NCI-H2227 (cell line): Measurements from ENCODE around the gene NEU4.

Experiments used
- DNase-seq: peaks from one replicate; lab custom pipeline; 2025; ENCODE audit not compliant: unreplicated experiment; lab: John Stamatoyannopoulos, UW

NEU4 gene

DNA sequence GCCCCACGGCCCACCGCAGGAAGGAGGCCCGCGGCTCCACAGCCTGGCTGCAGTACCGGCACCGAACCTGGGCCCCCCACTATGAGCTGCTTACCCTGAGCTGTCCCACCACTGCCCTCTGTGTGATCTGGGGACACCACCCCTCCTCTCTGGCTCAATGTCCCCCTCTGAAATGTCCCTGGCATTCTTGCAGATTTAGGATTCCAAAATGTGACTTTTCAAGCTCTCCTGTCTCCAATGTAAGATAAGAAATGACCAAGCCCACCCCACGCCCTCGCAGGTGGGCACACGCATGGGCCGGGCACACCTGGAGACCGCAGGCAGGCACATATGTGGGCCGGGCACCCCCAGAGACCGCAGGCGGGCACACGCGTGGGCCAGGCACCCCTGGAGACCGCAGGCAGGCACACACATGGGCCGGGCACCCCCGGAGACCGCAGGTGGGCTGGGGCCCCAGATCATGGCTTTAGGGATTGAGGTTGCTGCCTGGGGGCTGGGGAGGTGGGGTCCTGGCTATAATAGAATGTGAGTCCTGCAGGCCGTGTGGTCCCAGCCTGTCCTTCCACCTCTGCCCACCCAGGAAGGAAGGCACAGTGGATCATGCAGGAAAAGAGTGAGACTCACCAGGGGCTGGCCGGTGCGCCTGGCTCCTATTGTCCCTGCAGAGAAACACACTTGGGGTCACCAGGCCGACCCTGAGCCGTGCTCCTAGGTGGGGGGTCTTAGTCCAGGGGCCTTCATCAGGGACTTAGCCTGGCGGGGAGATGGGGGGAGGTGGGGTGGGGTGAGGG lies 42.5 kb downstream of the NEU4 start:
- no peak for DNase-seq

DNA sequence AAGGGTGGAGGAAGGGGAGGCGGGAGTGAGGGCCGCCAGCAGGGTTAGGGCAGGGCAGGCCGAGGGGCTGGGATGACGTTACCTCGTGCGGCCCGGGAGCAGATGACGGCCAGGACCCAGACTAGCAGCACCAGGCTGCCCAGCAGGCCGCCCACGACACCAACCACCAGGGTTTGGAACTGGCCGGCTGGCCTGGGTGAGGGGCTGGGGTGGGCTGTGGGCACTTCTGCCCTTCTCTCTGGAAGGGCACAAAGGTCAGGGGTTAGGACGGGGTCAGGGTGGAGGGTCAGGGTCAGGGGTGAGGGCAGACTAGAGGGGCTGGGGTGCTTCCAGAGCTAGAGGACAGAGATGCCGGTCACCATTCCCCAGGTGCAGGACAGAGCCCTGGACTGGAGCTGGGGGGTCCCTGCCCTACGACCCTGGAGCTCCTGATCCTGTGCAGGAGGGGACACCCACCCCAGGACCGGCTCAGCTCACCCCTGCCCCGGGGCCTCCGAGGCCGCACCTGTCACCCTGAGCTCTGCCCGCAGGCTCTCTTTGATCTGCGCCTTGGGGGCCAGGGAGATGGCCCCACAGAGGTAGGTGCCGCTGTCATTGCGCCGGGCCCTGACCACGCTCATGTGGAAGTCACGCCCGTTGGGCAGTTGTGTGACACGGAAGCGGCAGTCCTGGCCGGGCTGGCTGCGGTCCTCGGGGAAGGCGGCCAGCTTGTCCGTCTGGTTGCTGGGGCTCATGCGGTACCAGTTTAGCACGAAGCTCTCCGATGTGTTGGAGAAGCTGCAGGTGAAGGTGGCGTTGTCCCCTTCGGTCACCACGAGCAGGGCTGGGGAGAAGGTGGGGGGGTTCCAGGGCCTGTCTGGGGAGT lies 43.4 kb downstream of the NEU4 start:
- no peak for DNase-seq

GRCh38 chr2:241852981-241853631 lies 44.1 kb downstream of the NEU4 start:
- no peak for DNase-seq

DNA sequence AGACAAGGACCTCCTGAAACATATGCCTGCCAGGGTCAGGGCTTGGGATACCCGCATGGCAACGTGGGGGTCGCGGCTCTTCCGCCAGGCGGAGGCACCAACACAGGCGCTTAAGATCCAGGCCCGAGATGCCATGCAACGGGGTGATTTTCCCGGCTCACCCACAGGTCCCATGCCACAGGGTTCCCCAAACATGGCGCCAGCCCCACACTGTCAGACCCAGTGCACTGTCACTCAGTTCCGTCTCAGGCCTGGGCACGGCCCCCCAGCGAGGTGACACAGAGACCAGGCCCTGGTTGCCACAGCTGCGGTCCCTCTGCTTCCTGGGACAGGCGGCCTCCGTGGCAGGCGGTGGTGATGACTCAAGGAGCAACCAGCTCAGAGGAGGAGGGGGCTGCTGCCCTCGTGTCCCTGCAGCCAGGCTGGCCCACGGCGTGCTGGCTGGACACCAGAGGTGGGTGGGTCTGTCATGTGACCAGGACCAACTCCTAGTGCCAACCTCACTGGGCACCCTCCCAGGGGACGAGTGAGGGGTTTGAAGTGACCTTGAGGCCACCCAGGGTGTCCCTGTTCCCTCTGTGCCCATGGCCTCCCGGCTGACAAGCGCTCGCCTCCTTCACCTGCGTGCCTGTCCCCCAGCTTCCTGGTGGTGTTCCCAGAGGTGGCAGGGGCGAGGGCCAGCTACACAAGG lies 44.8 kb downstream of the NEU4 start:
- no peak for DNase-seq

DNA sequence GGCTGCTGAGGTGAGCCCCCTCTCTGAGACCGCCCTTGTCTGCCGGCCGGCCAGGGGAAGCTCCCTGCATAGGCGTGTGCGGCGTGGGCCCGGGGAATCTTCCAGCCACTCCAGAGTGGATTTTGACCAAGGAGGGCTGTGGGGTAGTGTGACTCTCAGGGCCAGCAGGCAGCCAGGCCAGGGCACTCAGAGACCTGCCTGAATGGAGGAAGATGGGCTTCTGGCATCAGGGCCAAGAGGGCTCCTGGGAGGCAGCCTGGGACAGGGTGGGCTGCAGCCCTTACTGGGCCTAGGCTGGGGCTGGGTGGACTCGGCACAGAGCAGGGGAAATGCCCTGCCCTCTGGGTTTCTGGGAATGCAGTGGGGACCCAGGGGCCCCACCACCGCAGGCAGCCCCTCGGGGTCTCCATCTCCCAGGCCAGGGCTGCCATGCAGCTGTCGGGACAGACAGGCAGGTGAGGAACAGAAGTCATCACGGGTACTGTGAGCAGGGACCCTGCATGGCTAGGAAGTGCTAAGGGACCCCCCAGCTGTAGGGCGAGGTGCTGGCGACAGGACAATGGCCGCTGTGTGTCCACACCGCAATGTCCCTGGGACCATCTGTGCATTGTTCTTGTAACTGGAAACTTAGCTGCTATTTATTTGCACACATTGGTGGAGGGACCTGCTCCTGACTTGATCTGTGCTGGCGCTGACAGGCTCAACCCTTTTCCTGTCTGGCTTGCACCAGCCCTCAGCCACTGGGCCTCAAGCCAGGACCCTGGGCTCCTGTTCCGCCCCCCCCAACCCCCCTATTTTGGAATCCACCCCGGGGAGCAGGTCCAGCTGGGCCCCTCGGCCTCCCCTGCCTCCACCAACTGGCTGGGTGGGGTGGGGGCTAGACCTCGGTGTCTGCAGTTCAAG lies 45.6 kb downstream of the NEU4 start:
- no peak for DNase-seq

DNA sequence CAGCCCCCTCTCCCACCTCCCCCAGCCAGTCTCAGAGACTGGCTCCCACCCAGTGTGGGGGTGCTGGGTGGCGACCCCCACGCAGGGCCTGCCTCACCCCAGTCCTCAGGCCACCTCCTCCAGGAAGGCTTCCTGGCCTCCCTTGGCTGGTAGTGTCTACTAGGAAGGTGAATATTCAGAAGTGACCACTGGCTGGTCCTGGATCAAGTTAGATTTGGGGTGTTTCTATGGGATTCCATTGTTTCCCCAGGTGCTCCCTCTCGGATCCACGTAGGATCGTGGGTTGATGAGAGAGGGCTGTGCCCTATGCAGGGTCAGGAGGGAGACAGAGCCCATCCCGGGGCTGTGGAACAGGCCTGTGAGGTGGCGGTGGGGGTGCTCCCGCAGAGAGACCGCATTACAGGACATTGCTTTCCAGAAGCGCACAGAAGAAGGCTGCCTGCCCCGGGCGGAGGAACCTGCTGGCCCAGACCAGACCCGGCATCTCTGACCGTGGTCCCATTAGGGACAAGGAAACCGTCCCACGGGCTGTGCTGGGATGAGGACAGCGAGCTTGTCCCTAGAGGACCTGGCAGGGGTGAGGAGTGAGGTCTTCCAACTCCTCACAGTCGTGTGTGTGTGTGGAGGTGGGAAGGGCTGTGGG lies 46.4 kb downstream of the NEU4 start:
- no peak for DNase-seq

- DNase-seq: no peak
Observed at GRCh38 chr2:241855888-241856422, 47.0 kb downstream of the NEU4 start.

- no peak for DNase-seq
Observed at GRCh38 chr2:241857041-241857541, 48.1 kb downstream of the NEU4 start.

- no peak for DNase-seq
Observed at GRCh38 chr2:241857572-241858121, 48.7 kb downstream of the NEU4 start.

DNA sequence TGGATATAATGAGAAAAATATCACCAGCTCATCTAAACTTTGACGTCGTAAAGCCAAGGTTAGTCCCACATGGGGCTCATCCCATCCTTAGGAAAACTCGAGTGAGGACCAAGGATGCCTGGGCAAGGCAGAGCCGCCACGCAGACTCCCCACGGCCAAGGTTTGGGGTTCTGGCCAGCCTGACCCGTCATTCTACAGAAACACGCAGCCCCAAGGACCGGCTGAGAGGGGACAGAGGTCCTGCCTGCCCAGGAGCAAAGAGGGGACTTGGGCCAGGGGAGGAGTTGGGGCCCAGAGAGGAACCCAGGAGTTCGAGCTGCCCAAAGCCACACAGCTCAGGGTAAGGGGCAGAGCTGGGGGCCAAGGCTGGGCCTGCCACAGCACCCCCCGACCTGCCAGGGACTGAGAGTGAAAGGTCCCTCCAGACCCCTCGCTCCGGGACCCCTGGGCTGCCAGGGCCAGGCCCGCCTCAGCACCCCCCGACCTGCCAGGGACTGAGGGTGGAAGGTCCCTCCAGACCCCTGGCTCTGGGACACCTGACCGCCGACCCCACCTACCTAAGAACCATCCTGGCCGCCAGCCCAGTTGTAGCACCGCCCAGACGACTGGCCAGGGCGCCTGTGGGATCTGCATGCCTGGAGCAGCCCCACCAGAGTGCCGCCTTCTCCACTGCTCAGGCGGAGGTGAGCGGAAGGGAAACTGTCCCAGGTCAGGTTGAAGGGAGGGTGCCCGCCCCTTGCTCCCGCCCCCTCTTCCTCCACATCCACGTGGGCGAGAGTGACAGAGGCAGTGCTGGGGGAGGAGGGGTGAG lies 49.4 kb downstream of the NEU4 start, which contains the start of gene PDCD1:
Gene PDCD1, minus strand, starts transcription at position 689 of the 811 bp plus-strand sequence. Its CDS starts 56 bp downstream, at position 633.
- DNase-seq: no peak

GRCh38 chr2:241859017-241859435 lies 50.0 kb downstream of the NEU4 start:
- DNase-seq: no peak

GRCh38 chr2:241859436-241860183 lies 50.6 kb downstream of the NEU4 start:
- no peak for DNase-seq

- no peak for DNase-seq
Observed at GRCh38 chr2:241860184-241861078, 51.4 kb downstream of the NEU4 start.

- no peak for DNase-seq
Observed at GRCh38 chr2:241861264-241861663, 52.3 kb downstream of the NEU4 start.

DNA sequence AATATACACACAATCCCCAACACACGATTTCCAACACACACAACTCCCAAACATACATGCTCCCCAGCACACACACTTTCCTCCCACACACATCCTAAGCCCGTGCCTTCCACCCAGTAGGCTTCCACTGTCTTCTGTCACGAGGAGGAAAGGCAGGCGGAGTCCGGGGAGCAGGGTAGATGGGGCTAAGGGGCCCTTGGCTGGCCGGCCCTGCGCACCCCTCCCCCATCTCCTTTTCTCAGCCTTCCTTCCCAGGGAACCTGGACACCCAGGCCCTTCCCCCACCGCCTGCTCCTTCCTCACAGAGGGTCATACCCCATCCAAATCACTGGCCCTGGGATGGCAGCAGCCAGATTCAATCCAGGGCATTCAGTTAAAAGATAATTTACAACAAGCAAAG lies 53.1 kb downstream of the NEU4 start:
- DNase-seq: no peak
